ENCODE data around the gene PAPPA.

The PAPPA gene

GRCh38 chr9:116323012-116323411 is 169.4 kb downstream of the PAPPA start:
- DNase-seq = no peak

DNA sequence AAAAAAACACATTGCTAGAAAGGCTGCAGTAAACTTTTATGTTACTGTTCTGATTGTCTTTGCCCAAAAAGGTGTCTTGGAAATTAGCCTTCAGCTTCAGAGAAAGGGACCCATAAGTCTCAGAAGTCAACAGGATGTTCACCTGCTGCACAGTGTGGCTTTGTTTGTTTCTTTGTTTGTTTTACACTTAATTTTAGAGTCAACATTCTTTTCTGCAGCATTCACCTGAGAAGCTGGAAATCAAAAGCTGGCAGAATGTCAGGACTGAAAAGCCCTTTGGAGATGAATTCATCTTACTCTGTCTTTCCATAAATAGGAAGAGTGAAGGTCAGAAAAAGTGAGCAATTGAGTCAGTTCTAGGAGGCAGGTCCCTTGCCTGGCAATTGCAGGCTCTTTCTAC is 170.0 kb downstream of the PAPPA start:
- DNase-seq = no peak

DNA sequence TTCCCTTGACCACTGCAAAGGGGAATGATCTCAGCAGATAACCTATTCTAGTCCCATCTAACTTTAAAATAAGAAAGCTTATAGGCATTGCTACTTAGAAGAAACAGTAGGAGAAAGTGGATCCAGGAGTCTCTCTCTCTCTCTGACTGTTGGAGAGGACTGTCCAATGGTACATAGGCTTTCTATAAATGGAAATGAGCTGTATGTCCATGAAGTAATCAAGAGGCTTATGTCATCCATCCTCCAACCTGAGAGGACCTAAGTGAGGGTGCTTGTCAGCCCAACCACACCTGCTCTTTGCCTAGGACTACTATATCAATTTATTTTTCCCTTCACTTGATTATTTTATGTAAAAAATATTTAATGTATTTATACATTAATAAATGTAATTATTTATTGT is 172.3 kb downstream of the PAPPA start:
- DNase-seq = no peak

DNA sequence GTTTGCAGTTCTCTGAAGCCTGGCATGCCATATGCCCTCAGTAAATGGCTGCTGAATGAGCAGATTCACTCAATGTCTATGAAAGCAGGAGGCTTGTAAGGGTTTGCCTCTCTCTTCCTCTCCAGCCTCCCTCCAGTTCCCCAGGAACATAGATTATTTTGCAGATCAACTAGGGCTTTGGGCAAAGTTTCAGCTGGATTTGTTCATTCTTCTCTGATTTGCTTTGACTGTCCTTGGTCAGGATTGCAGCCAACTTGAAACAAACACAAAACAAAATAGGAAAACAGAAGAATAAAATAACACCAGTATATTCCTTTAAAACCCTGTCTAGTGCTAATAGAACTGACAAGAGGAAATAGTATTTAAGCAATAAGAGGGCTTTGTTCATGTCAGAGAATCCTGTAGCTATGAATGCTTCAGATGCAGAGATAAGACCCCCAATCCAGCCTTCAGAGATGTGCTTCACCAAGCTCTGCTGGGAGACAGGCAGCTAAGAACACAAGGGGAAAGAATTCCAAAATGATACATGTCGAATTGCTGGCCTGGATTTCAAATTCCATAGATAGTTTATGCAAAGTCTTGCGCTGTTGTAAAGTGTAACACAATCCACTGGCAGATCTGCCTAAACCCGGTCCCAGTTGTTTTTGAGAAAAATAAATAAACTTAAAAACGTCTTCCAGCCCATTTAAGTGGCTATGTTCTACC is 174.3 kb downstream of the PAPPA start:
- no peak for DNase-seq

DNA sequence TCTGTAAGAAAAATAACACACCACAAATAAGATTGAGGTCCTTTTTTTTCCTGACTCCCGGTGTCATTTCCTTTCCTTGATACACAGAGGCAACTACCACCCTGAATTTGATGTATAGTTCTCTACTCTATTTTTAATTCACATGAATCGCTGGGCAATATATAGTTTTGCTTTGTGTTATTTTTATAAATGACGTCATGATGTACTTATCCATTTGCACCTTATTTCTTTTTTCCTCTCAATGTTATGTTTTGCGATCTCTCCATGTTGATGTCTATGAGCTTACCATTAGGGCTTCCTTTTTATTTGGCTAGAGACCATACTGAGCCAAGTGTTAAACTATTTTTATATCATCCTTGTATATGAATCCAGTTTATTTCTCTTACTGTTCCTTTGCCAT is 175.9 kb downstream of the PAPPA start:
- no peak for DNase-seq

GRCh38 chr9:116331241-116331640 is 177.7 kb downstream of the PAPPA start:
- no peak for DNase-seq

DNA sequence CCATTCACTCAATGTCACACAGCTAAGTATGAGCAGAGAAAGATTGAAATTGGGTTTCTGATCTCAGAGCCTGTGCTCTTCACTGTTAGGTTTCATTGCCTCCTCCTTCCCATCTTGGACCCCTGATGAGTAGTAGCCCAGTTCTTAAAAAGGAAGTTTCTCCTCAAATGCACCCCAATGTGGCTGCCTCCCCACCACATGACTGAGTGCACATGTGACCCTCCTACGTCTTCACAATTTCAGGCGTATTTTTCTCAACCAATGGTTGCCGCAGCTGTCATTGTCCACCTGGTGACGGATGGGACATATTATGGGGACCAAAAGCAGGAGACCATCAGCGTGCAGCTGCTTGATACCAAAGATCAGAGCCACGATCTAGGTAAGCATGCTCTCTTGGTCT is 178.5 kb downstream of the PAPPA start:
- DNase-seq = no peak

GRCh38 chr9:116333254-116333653 is 179.7 kb downstream of the PAPPA start:
- no peak for DNase-seq

GRCh38 chr9:116334546-116335150 is 181.1 kb downstream of the PAPPA start:
- no peak for DNase-seq

DNA sequence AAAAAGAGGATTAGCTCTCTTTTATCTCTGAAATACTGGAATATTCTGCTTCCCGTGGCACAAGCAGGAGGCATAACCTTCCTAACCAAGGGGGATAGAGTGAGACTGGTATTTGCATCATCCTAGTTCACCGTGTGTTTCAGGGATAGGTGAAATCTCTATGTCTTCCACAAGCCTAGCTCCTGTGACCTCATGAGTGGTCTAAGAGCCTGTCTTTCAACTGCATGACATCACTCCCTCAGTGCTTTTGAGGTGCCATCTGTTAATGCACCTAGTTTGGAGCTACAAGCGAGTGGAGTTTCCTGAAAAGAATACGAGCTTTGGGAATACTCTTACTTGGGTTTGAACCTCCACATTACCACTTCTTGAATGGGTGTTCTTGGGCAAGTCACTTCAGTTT is 181.8 kb downstream of the PAPPA start:
- DNase-seq = no peak

GRCh38 chr9:116336133-116336862 is 182.7 kb downstream of the PAPPA start:
- DNase-seq = no peak

DNA sequence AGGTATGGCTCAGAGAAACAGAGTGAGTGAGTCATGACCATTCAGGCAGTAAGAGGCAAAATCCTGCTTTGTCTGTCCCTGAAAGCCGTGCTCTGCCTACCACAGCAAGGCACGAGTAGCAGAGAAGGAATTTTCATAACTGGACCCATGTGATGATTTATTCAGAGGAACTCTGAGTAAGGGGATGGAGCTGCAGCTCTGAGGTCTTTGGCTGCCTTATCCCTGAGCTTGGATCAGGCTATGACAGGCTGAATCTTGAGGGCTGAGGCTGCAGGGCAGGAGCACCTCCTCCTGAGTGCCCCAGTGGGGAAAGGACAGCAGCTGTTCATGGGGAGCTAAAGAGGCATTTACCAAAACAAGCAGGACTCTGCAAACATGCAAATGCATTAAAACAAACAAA is 183.4 kb downstream of the PAPPA start:
- no peak for DNase-seq

DNA sequence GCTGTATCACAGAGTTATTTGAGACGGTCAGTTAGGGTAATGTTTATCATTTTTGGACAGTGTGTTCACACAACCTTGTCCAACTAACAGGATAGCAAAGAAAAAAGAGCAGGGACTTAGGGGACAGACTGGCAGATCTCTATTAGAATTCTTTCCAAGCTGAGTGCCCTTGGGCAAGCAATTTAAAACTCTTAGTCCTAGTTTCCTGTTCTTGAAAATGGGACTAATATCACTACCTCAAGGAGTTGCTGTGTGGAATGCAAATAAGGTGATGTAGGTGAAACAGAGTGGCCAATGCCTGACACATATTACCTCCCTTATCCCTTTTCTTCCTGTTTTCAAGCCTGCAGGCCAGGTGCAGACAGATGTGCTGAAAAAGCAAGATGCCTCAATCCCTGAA is 186.7 kb downstream of the PAPPA start:
- no peak for DNase-seq

- no peak for DNase-seq
Measured at GRCh38 chr9:116342061-116342460, 188.5 kb downstream of the PAPPA start.

DNA sequence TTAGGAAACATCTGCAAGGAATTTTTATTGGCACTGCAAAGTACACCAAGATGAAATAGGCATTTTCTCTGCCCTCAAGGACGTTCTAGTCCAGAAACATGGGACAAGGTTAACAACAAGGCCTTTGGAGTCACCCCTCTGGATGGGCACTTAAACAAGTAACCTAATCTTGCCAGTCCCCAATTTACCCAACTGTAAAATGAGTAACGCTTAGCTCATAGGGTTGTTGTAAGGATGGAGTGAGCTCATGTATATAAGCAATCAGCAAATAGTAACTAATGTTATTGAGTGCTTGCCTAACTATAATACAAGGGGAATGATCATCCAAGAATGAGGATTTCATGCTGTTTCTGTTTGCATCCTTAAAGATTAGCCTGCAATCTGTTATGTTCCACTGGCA is 189.3 kb downstream of the PAPPA start:
- DNase-seq = no peak

DNA sequence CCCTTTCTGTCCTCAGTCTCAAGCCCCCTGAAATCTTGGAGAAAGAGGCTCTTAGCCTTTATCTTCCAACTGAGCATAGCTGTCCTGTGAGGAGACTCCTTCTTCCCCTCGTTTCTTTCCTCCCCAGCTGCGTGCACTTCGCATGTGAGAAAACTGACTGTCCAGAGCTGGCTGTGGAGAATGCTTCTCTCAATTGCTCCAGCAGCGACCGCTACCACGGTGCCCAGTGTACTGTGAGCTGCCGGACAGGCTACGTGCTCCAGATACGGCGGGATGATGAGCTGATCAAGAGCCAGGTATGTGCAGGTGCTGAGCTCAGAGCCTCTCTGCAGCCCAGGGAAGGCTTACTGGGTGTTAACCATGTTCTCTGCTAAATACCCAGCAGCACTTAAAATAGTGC is 190.8 kb downstream of the PAPPA start:
- no peak for DNase-seq

- no peak for DNase-seq
Measured at GRCh38 chr9:116345393-116345792, 191.8 kb downstream of the PAPPA start.

- DNase-seq = no peak
Measured at GRCh38 chr9:116345817-116346216, 192.2 kb downstream of the PAPPA start.

DNA sequence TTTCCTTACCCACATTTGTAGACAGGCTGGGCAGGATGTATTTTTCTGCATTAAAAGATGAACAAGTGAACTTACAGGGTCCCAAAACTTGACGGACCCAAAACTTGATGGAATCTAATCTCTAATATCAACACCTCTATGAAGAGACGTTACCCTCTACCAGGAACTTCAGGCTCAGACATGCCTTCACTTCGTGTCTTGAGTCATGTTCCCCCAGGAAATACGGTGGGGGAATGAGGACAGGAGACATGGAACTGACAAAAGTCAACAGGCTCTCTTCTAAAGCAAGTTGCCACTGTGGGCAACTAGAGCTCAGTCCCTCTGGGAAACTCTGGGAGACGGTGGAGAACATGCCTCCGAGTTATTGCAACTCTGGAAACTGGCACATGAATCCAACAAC is 196.1 kb downstream of the PAPPA start:
- DNase-seq = no peak

DNA sequence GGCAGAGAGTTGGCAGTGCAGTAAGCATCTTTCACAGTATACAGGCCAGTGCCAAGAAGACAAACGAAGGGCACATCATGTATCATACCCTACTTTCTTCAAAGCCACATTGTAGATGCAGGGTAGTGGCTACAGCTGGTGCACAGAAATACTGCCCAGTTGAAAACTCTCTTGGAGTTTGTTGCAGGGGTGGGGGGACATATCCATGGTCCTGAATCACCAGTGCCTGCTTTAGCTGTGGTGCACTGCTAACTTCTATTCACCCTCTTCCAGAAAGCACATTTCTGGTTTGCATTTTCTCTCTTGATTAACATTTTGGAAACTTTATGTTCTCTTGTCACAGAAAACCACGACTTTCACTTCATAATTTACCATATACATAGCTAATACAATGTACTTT is 196.6 kb downstream of the PAPPA start:
- DNase-seq = no peak

DNA sequence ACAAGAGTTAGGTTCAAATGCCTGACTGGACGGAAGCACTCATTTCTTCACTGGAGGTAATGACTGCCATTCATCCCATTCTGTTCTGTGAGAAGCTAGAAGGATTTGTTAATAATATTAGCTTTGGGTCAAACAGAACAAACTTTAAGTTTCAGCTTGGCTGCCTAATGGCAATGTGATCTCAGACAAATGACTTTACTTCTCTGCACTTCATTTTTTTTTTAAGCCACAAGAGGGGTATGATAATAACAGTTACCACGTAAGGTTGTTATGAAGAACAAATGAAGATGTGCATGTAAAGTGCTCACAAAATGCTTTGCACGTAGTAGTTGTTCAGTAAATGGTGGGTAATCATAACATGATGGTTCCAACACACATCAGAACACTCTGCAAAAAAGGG is 199.4 kb downstream of the PAPPA start:
- DNase-seq = no peak

DNA sequence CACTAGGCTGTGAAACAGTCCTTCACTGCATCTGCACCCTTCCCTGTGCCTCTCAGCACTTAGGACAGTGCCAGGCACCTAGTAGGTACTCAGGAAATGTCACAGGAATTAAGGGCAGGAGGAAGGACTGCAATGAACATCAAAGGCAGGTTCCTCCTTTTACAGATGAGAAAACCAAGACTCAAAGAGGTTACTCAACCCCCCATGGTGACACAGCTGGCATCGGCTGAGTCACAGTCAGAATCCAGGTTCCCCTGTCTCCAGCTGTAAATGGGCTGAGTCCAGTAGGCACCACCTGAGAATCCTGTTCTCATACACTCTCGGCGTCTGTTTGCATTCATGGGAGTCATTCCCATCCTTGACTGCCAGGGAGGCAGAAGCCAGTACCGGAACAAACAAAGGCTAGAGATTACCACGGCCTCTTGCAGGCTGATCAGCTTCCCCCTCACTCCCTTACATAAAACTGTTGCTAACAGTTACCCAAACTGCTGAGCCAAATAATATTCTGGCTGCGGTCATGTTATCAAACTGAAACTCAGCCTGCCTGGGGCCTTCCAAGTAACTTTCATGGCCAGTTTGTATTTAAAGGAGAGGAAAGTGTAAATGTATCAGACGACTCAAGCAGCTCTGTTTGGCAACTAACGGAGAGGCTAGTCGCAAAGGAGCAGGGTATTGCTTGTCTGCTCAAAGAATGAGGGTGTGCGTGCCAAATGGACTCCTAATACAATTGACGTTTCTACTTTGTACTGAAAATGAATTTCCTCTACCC is 201.7 kb downstream of the PAPPA start:
- DNase-seq = no peak

- DNase-seq = no peak
Measured at GRCh38 chr9:116358251-116358650, 204.7 kb downstream of the PAPPA start.

DNA sequence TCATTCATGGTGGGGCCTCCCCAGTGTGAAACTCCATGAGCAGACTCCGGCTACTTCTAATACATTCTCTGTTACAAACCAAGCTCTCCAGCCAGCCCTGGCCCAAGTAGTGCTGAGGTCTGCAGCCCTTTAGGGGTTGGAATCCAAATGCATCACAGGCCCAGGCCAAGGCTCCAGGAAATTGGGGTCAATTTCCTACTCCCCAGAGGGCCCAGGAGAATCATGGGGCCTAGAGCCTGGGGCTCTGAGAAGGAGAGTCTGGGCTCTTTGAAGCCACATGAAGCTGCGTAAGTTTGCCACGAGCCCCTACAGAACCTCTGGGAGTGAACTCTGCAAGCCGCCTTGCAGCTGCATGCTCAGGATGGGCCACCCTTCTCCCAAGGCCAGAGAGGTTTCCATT is 206.4 kb downstream of the PAPPA start:
- DNase-seq = no peak

All from RPMI8226 (cell line).